OCI-LY7 (cell line): Measurements from ENCODE around the gene PRLH. TPM values are rescaled to one million over a fixed set of nuclear protein-coding genes. Genes with fewer than 3 reads are reported as not detected.

Experiments
- BruUV-seq: library from RNA; stranded (reverse); fragments of 400-500 nt; replicated peaks from 2 replicates; lab custom pipeline; 2021; lab: Mats Ljungman, UMichigan
- CTCF ChIA-PET: fragments of 300-600 bp; sonication (Branson Sonifier 250); formaldehyde crosslinking; loops from one replicate; lab custom pipeline; 2022; ENCODE audit warnings: antibody characterized with exemption; ENCODE audit not compliant: unreplicated experiment; lab: Charles Lee
- POLR2A ChIA-PET: fragments of 300-600 bp; sonication (Branson Sonifier 250); formaldehyde crosslinking; loops from one replicate; lab custom pipeline; 2022; ENCODE audit warnings: antibody characterized with exemption; lab: Charles Lee
- DNase-seq: peaks from one replicate; pipeline ENCODE4 v3.0.0-alpha.2; 2015; ENCODE audit warnings: low spot score
- H2AFZ ChIP-seq: fragments of 200-600 bp; sonication (generic), shearing (Covaris generic); 2 replicates; pipeline ENCODE4 v1.6.1; 2014; ENCODE audit warnings: mild to moderate bottlenecking, antibody characterized with exemption, low read length, moderate library complexity
- H3K27ac ChIP-seq: fragments of 200-600 bp; sonication (generic); 2 replicates; pipeline ENCODE4 v1.5.1; 2014; ENCODE audit warnings: mixed run types, low read depth, mild to moderate bottlenecking, moderate library complexity, low read length, inconsistent platforms; ENCODE audit not compliant: poor library complexity, severe bottlenecking
- H3K36me3 ChIP-seq: fragments of 200-600 bp; sonication (generic); 2 replicates; pipeline ENCODE4 v1.6.1; 2014; ENCODE audit warnings: mild to moderate bottlenecking, antibody characterized with exemption, low read length, moderate library complexity, mixed read lengths; ENCODE audit not compliant: insufficient read depth
- H3K4me1 ChIP-seq: fragments of 200-600 bp; sonication (generic); 2 replicates; pipeline ENCODE4 v1.5.1; 2014; ENCODE audit warnings: mild to moderate bottlenecking, low read length; ENCODE audit not compliant: insufficient read depth, poor library complexity, severe bottlenecking
- H3K4me2 ChIP-seq: fragments of 200-600 bp; sonication (generic); 2 replicates; pipeline ENCODE4 v1.6.1; 2014; ENCODE audit warnings: mild to moderate bottlenecking, low read length
- H3K4me3 ChIP-seq: fragments of 200-600 bp; sonication (generic); 2 replicates; pipeline ENCODE4 v1.5.1; 2014; ENCODE audit warnings: mild to moderate bottlenecking, low read depth, low read length; ENCODE audit not compliant: poor library complexity, severe bottlenecking
- H3K79me2 ChIP-seq: fragments of 200-600 bp; sonication (generic); 2 replicates; pipeline ENCODE4 v1.6.1; 2016; ENCODE audit warnings: low read depth, mild to moderate bottlenecking, low read length, moderate library complexity, mixed read lengths; ENCODE audit not compliant: insufficient read depth
- H3K9me2 ChIP-seq: fragments of 200-600 bp; sonication (generic); 2 replicates; pipeline ENCODE4 v1.6.1; 2016; ENCODE audit warnings: mild to moderate bottlenecking, low read length, mixed read lengths; ENCODE audit not compliant: insufficient read depth
- H3K9me3 ChIP-seq: fragments of 200-600 bp; sonication (generic); 2 replicates; pipeline ENCODE4 v1.6.1; 2014; ENCODE audit warnings: mild to moderate bottlenecking, mixed run types, low read length, mixed read lengths
- H4K20me1 ChIP-seq: fragments of 200-600 bp; sonication (generic); 2 replicates; pipeline ENCODE4 v1.6.1; 2014; ENCODE audit warnings: mild to moderate bottlenecking, antibody characterized with exemption, low read length, moderate library complexity, mixed read lengths; ENCODE audit not compliant: insufficient read depth
- CTCF ChIP-seq: fragments of 200-600 bp; sonication (generic); conservative IDR thresholded peaks from 2 replicates; pipeline ENCODE4 v1.5.1; 2014; ENCODE audit warnings: mild to moderate bottlenecking, antibody characterized with exemption, low read length, moderate library complexity, mixed read lengths
- EZH2phosphoT487 ChIP-seq: fragments of 200-600 bp; sonication (generic); IDR thresholded peaks from 2 replicates; pipeline ENCODE4 v1.6.1; 2018; ENCODE audit warnings: low read depth, borderline replicate concordance, mild to moderate bottlenecking, mixed run types, antibody characterized with exemption, low read length, moderate library complexity, mixed read lengths
- intact Hi-C: fragments of 100-400 bp; cut with micrococcal nuclease; formaldehyde crosslinking; loops from one replicate; pipeline ENCODE4 v1.10.0; 2022; ENCODE audit not compliant: unreplicated experiment
- total RNA-seq, 2 experiments: library from RNA; depleted of rRNA in 1 of 2; stranded (reverse); fragments of >200 nt in 1 of 2; shearing (Covaris generic) in 1 of 2; gene quantifications; 2 replicates each; pipeline ENCODE4 v1.2.3, GENCODE V29; 2014 to 2022

The PRLH gene
- total RNA-seq, 2 experiments from 2014 or later: not detected

DNA sequence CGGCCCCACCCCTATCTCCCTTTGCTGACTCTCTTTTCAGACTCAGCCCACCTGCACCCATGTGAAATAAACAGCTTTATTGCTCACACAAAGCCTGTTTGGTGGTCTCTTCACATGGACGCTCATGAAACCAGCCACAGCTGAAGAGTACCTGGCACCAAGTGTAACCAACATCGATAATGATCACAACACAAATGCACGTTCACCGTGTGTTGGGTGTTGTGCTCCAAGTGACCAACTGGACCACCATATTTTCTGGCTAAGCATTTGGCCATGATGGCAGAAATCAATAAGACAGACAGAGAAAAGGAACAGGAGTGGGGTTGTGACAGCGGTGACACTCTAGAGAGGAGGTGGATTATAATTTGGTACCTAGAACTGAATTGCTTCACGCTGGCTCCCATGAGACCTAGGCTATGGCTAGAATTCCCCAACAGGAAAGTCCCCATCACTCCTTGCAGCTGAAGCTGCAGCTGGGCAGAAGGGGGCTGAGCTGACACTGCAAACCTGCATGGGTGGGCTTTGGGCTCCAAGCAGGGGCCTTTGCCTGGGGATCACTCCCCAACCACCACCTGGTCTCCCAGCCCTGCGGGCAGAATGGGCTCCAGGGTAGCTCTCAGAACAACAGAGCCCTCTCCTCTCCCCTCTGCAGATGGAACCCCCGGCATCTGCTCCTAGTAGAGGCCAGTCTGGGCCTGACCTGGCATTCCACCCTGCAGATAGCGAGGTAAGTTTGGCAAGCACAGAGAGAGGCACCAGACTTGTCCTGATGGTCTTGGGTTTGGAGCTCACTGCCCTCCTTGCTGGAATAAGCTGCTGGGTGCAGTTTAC lies 46.4 kb downstream of the PRLH start:
- ChIA-PET CTCF (no interaction called here), POLR2A (interaction anchor here (0.6 kb wide), 1 partner anchor 163 kb away, joined by 3 read pairs; no protein-coding TSS in a partner anchor)
- no TSS peak for BruUV-seq
- no peak overlapping the region for H3K27ac ChIP-seq
- no peak overlapping the region for H2AFZ ChIP-seq
- no peaks in the 10 kb centered on the region for H3K9me3 ChIP-seq
- no peaks in the 10 kb centered on the region for H3K36me3 ChIP-seq
- TF ChIP-seq CTCF (no peak), EZH2phosphoT487 (no peak)
- H3K4me2 ChIP-seq: no peak overlapping the region
- H3K79me2 ChIP-seq: no peaks in the 10 kb centered on the region
- H3K4me3 ChIP-seq: no peak overlapping the region
- no peaks in the 10 kb centered on the region for H4K20me1 ChIP-seq
- DNase-seq: no peak
- intact Hi-C loops: no loop called here
- H3K4me1 ChIP-seq: peaks cover 9% of the 10 kb centered on the region
- H3K9me2 ChIP-seq: no peaks in the 10 kb centered on the region

GRCh38 chr2:237613679-237614078 lies 47.3 kb downstream of the PRLH start:
- no peaks in the 10 kb centered on the region for H3K9me2 ChIP-seq
- no peak overlapping the region for H2AFZ ChIP-seq
- no peak for DNase-seq
- peaks cover 9% of the 10 kb centered on the region for H3K4me1 ChIP-seq
- H3K9me3 ChIP-seq: no peaks in the 10 kb centered on the region
- H3K4me3 ChIP-seq: no peak overlapping the region
- ChIA-PET CTCF (no interaction called here), POLR2A (interaction anchor here (0.7 kb wide), 1 partner anchor 83 kb away, joined by 4 read pairs; no protein-coding TSS in a partner anchor)
- H3K4me2 ChIP-seq: no peak overlapping the region
- no TSS peak for BruUV-seq
- H3K36me3 ChIP-seq: no peaks in the 10 kb centered on the region
- no peak overlapping the region for H3K27ac ChIP-seq
- intact Hi-C loops: no loop called here
- no peaks in the 10 kb centered on the region for H4K20me1 ChIP-seq
- no peaks in the 10 kb centered on the region for H3K79me2 ChIP-seq
- no peak for TF ChIP-seq CTCF
- no peak for TF ChIP-seq EZH2phosphoT487
